HG03060 (cell line): ENCODE measurements around the gene RABL6.
A peak's percentile ranks its signal among the peaks of the same experiment; 100 is the strongest.
"Not testable (repeated sequence)": the region's sequence is repeated elsewhere in the genome, so short reads cannot be mapped to it uniquely, and the experiment has no call there.

Experiments used
- ATAC-seq: cut with Tn5 transposase; IDR thresholded peaks from one replicate; pipeline ENCODE4 v1.9.1; 2021; ENCODE audit warnings: low read depth, moderate number of reproducible peaks; ENCODE audit not compliant: unreplicated experiment

The RABL6 gene

GRCh38 chr9:136775191-136775590 lies 32.6 kb upstream of the RABL6 start:
- ATAC-seq = no peak

GRCh38 chr9:136776947-136777346 lies 30.8 kb upstream of the RABL6 start:
- ATAC-seq = no peak

GRCh38 chr9:136777359-136777758 lies 30.4 kb upstream of the RABL6 start:
- no peak for ATAC-seq

GRCh38 chr9:136779808-136780207 lies 27.9 kb upstream of the RABL6 start:
- ATAC-seq = no peak

GRCh38 chr9:136782452-136782851 lies 25.3 kb upstream of the RABL6 start:
- no peak for ATAC-seq

- ATAC-seq = no peak
Measured at GRCh38 chr9:136784249-136784996, 23.3 kb upstream of the RABL6 start.

GRCh38 chr9:136784997-136785361 lies 22.8 kb upstream of the RABL6 start:
- ATAC-seq = no peak

- not testable (repeated sequence) for ATAC-seq
Measured at GRCh38 chr9:136785565-136786355, 22.0 kb upstream of the RABL6 start.

- ATAC-seq = no peak
Measured at GRCh38 chr9:136786451-136786850, 21.3 kb upstream of the RABL6 start.

GRCh38 chr9:136786983-136787382 lies 20.8 kb upstream of the RABL6 start:
- not testable (repeated sequence) for ATAC-seq

- no peak for ATAC-seq
Measured at GRCh38 chr9:136787690-136788400, 19.9 kb upstream of the RABL6 start.

- not testable (repeated sequence) for ATAC-seq
Measured at GRCh38 chr9:136788644-136789522, 18.9 kb upstream of the RABL6 start.

- ATAC-seq = no peak
Measured at GRCh38 chr9:136789523-136789937, 18.2 kb upstream of the RABL6 start.

- peak; percentile 51 for ATAC-seq
Measured at GRCh38 chr9:136790640-136791515, 16.9 kb upstream of the RABL6 start, which contains the start of gene TMEM141. Gene TMEM141, plus strand, starts transcription at chr9:136791344. Its CDS starts 27 bp downstream, at chr9:136791371.

- no peak for ATAC-seq
Measured at GRCh38 chr9:136791516-136792276, 16.1 kb upstream of the RABL6 start.

GRCh38 chr9:136792321-136793085 lies 15.2 kb upstream of the RABL6 start:
- ATAC-seq = no peak

- ATAC-seq = no peak
Measured at GRCh38 chr9:136793086-136793946, 14.4 kb upstream of the RABL6 start.
